A549 (cell line): ENCODE measurements around the gene AGXT. TPM values are rescaled to one million over a fixed set of nuclear protein-coding genes. Genes with fewer than 3 reads are reported as not detected.

ENCODE experiments used
- ATAC-seq, 2 experiments: fragments of 200-7000 bp in 1 of 2; fragments of >200 bp in 1 of 2; cut with Nextera tagmentation in 1 of 2; cut with Tn5 transposase in 1 of 2; 3 replicates each; pipeline versions ENCODE4 v1.8.0 to v1.9.1; 2018 to 2020; ENCODE audit warnings: mild to moderate bottlenecking in 1 of 2, moderate library complexity in 1 of 2
- CTCF ChIA-PET: fragments of 300-600 bp; sonication (Branson Sonifier 250); formaldehyde crosslinking; extraction: SDS; loops from one replicate; lab custom pipeline; 2021; ENCODE audit warnings: antibody characterized with exemption, inconsistent platforms; lab: Yijun Ruan, JAX
- POLR2A ChIA-PET: fragments of 350-600 bp; formaldehyde crosslinking; extraction: SDS; loops from one replicate; lab custom pipeline; 2021; ENCODE audit warnings: antibody characterized with exemption, inconsistent platforms; lab: Yijun Ruan, JAX
- DNase-seq, 2 experiments: peaks; one replicate each; pipeline versions ENCODE4 v3.0.0 to v3.0.0-alpha.2; 2011 to 2016; ENCODE audit warnings: low read depth in 1 of 2, low spot score in 1 of 2
- FAIRE-seq: peaks from 2 replicates; lab custom pipeline; 2011; peaks lifted over from hg19 to GRCh38; lab: Jason Lieb, UNC
- H3K27ac ChIP-seq, 2 experiments: fragments of >200 bp; sonication (Bioruptor Twin); formaldehyde crosslinking; 3 replicates each; pipeline ENCODE4 v1.5.1; 2016 to 2017
- H3K4me1 ChIP-seq: fragments of >200 bp; sonication (Bioruptor Twin); formaldehyde crosslinking; 3 replicates; pipeline ENCODE4 v1.6.1; 2016
- H3K4me2 ChIP-seq: fragments of >200 bp; sonication (Bioruptor Twin); formaldehyde crosslinking; 3 replicates; pipeline ENCODE4 v1.6.1; 2016
- H3K4me3 ChIP-seq: fragments of >200 bp; sonication (Bioruptor Twin); formaldehyde crosslinking; 3 replicates; pipeline ENCODE4 v1.5.1; 2016
- H3K9me3 ChIP-seq: fragments of >200 bp; sonication (Bioruptor Twin); formaldehyde crosslinking; 3 replicates; pipeline ENCODE4 v1.6.1; 2016
- BHLHE40 ChIP-seq: IDR thresholded peaks from 2 replicates; pipeline ENCODE4 v1.6.1; 2012; ENCODE audit warnings: low read depth, low read length, inconsistent platforms
- EHF ChIP-seq: fragments of 250-450 bp; sonication (Bioruptor Pico); IDR thresholded peaks from 2 replicates; pipeline ENCODE4 v1.5.0; 2020; ENCODE audit warnings: mild to moderate bottlenecking
- FOSB ChIP-seq: fragments of 250-450 bp; sonication (Bioruptor Pico); IDR thresholded peaks from 2 replicates; pipeline ENCODE4 v1.5.0; 2020; ENCODE audit warnings: mild to moderate bottlenecking, moderate library complexity
- FOSL2 ChIP-seq, 2 experiments: fragments of 450-650 bp in 1 of 2; fragments of >200 bp in 1 of 2; sonication (Bioruptor Twin) in 1 of 2; formaldehyde crosslinking; IDR thresholded peaks; 2 replicates each; pipeline versions ENCODE4 v1.5.0 to v1.6.1; 2016 to 2020; ENCODE audit warnings: mild to moderate bottlenecking in 1 of 2, moderate library complexity in 1 of 2
- FOXS1 ChIP-seq: fragments of 250-450 bp; sonication (Bioruptor Pico); IDR thresholded peaks from 2 replicates; pipeline ENCODE4 v1.5.0; 2020; ENCODE audit warnings: mild to moderate bottlenecking, moderate library complexity
- GATA3 ChIP-seq: IDR thresholded peaks from 2 replicates; pipeline ENCODE4 v1.6.1; 2012; ENCODE audit warnings: borderline replicate concordance
- HDAC2 ChIP-seq: fragments of 200-600 bp; sonication (generic); IDR thresholded peaks from 2 replicates; pipeline ENCODE4 v1.6.1; 2016
- HMGXB4 ChIP-seq: fragments of 250-450 bp; sonication (Bioruptor Pico); IDR thresholded peaks from 2 replicates; pipeline ENCODE4 v1.5.0; 2021; ENCODE audit warnings: mild to moderate bottlenecking, moderate library complexity, borderline replicate concordance
- JUN ChIP-seq, 2 experiments: fragments of >200 bp; sonication (Bioruptor Twin); formaldehyde crosslinking; IDR thresholded peaks; 2 replicates in 1 of 2; 3 replicates in 1 of 2; pipeline ENCODE4 v1.6.1; 2016 to 2017
- KDM5A ChIP-seq: fragments of 200-600 bp; sonication (generic); IDR thresholded peaks from 2 replicates; pipeline ENCODE4 v1.6.1; 2016; ENCODE audit warnings: antibody characterized with exemption, mild to moderate bottlenecking
- NPAS2 ChIP-seq: fragments of 250-450 bp; sonication (Bioruptor Pico); IDR thresholded peaks from 2 replicates; pipeline ENCODE4 v1.8.0; 2022; ENCODE audit warnings: mild to moderate bottlenecking, moderate library complexity, borderline replicate concordance
- PHF8 ChIP-seq: fragments of 200-600 bp; sonication (generic); IDR thresholded peaks from 2 replicates; pipeline ENCODE4 v1.6.1; 2016; ENCODE audit warnings: low read depth, mild to moderate bottlenecking, antibody characterized with exemption, moderate library complexity, borderline replicate concordance
- POLR2AphosphoS2 ChIP-seq: conservative IDR thresholded peaks from 2 replicates; pipeline ENCODE4 v1.6.1; 2012; ENCODE audit warnings: low read length, improper control_type of control experiment, inconsistent platforms
- SREBF2 ChIP-seq: fragments of 450-650 bp; IDR thresholded peaks from 2 replicates; pipeline ENCODE4 v1.6.1; 2014; ENCODE audit warnings: mild to moderate bottlenecking, moderate library complexity
- TP53 ChIP-seq: fragments of 250-450 bp; sonication (Bioruptor Pico); IDR thresholded peaks from 2 replicates; pipeline ENCODE4 v1.5.0; 2021; ENCODE audit warnings: mild to moderate bottlenecking, moderate library complexity
- ZC3H11A ChIP-seq: fragments of 450-650 bp; IDR thresholded peaks from 2 replicates; pipeline ENCODE4 v1.6.1; 2014; ENCODE audit warnings: antibody characterized with exemption, mild to moderate bottlenecking
- ZSCAN20 ChIP-seq: fragments of 250-450 bp; sonication (Bioruptor Pico); IDR thresholded peaks from 2 replicates; pipeline ENCODE4 v1.8.0; 2022; ENCODE audit warnings: mild to moderate bottlenecking, moderate library complexity
- WGBS: methylation state at CpG from one replicate; pipeline ENCODE4 v1.1.6; 2017; ENCODE audit errors: missing lambda C conversion rate; 5-methylcytosine and 5-hydroxymethylcytosine counted together
- polyA plus RNA-seq, 4 experiments: library from polyadenylated mRNA; depleted of rRNA in 3 of 4; stranded (reverse); fragments of >200 nt; fragmentation: RNase III in 1 of 4; extraction: RNeasy Plus Mini Kit Qiagen cat#74134 plus additional on column Dnase treatment in 1 of 4; gene quantifications; 2 replicates in 3 of 4; 3 replicates in 1 of 4; pipeline ENCODE4 v1.2.3, GENCODE V29; 2011 to 2017
- TF ChIP-seq, protein P1 (sequence below): IDR thresholded peaks from 2 replicates; pipeline ENCODE4 v1.6.1; 2012
- TF ChIP-seq, protein P2 (sequence below): fragments of >200 bp; sonication (Bioruptor Twin); formaldehyde crosslinking; IDR thresholded peaks from 3 replicates; pipeline ENCODE4 v1.5.1; 2016

AGXT gene
- polyA plus RNA-seq, 2 of the 4 experiments (the other 2 are of a cell fraction), result not detected

GRCh38 chr2:240896394-240896793 lies 27.8 kb downstream of the AGXT start:
- Histone ChIP-seq H3K4me1 (peaks cover 21% of the 10 kb centered on the region), H3K9me3 (no peaks in the 10 kb centered on the region), H3K27ac (peak overlapping the region in 1 of 2 experiments; percentile 33; a peak in 1 of 6 replicates), H3K4me3 (no peak overlapping the region), H3K4me2 (0 out of 3 replicates have a peak overlapping the region, but pooled peaks have one; percentile 6)
- DNase-seq (no peak), ATAC-seq (no peak; a peak in 1 of 6 replicates), FAIRE-seq (no peak)
- ChIA-PET CTCF (interaction anchor here (8.6 kb wide), 1 partner anchor 17 kb away, joined by 43 read pairs; no protein-coding TSS in a partner anchor), POLR2A (no interaction called here)
- TF ChIP-seq, protein P1, sequence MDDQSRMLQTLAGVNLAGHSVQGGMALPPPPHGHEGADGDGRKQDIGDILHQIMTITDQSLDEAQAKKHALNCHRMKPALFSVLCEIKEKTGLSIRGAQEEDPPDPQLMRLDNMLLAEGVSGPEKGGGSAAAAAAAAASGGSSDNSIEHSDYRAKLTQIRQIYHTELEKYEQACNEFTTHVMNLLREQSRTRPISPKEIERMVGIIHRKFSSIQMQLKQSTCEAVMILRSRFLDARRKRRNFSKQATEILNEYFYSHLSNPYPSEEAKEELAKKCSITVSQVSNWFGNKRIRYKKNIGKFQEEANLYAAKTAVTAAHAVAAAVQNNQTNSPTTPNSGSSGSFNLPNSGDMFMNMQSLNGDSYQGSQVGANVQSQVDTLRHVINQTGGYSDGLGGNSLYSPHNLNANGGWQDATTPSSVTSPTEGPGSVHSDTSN, result no peak
- no peak for TF ChIP-seq JUN (IDR thresholded peaks at IDR 0.05)
- no peak for TF ChIP-seq FOSL2 (IDR thresholded peaks at IDR 0.05)
- TF ChIP-seq FOSL2 (CRISPR knock-in tag; IDR thresholded peaks at IDR 0.05), result no peak
- TF ChIP-seq SREBF2, result no peak
- no peak for TF ChIP-seq HMGXB4
- TF ChIP-seq BHLHE40, result no peak
- no peak for TF ChIP-seq PHF8
- TF ChIP-seq TP53 (CRISPR knock-in tag), result no peak
- TF ChIP-seq POLR2AphosphoS2, result no peak
- TF ChIP-seq EHF, result no peak
- no peak for TF ChIP-seq GATA3
- no peak for TF ChIP-seq ZC3H11A
- no peak for TF ChIP-seq HDAC2
- no peak for TF ChIP-seq NPAS2 (CRISPR knock-in tag)
- no peak for TF ChIP-seq FOSB (CRISPR knock-in tag)
- no peak for TF ChIP-seq FOXS1 (CRISPR knock-in tag)
- TF ChIP-seq, protein P2, sequence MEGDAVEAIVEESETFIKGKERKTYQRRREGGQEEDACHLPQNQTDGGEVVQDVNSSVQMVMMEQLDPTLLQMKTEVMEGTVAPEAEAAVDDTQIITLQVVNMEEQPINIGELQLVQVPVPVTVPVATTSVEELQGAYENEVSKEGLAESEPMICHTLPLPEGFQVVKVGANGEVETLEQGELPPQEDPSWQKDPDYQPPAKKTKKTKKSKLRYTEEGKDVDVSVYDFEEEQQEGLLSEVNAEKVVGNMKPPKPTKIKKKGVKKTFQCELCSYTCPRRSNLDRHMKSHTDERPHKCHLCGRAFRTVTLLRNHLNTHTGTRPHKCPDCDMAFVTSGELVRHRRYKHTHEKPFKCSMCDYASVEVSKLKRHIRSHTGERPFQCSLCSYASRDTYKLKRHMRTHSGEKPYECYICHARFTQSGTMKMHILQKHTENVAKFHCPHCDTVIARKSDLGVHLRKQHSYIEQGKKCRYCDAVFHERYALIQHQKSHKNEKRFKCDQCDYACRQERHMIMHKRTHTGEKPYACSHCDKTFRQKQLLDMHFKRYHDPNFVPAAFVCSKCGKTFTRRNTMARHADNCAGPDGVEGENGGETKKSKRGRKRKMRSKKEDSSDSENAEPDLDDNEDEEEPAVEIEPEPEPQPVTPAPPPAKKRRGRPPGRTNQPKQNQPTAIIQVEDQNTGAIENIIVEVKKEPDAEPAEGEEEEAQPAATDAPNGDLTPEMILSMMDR, result no peak
- TF ChIP-seq ZSCAN20 (CRISPR knock-in tag), result no peak
- no peak for TF ChIP-seq KDM5A
- WGBS, result 49% methylated on average over 7 of the region's 7 CpGs

GRCh38 chr2:240896871-240897692 lies 28.5 kb downstream of the AGXT start:
- DNase-seq (no peak), FAIRE-seq (no peak), ATAC-seq (no peak)
- WGBS, result 91% methylated on average over 9 of the region's 23 CpGs
- H3K9me3 ChIP-seq, result no peaks in the 10 kb centered on the region
- ChIA-PET CTCF (interaction anchor here (1.3 to 8.6 kb wide), 2 partner anchors 16 to 45 kb away, joined by 5 to 43 read pairs; no protein-coding TSS in a partner anchor), POLR2A (no interaction called here)
- no peak overlapping the region for H3K4me3 ChIP-seq
- H3K4me2 ChIP-seq, result 0 out of 3 replicates have a peak overlapping the region, but pooled peaks have one; percentile 6
- H3K4me1 ChIP-seq, result peaks cover 21% of the 10 kb centered on the region
- no peak for TF ChIP-seq FOSL2 (IDR thresholded peaks at IDR 0.05)
- TF ChIP-seq FOSL2 (CRISPR knock-in tag; IDR thresholded peaks at IDR 0.05), result no peak
- no peak overlapping the region for H3K27ac ChIP-seq
